Nephron (organoid): ENCODE data around the gene CAMK2D.

Source experiments
- H3K27ac Mint-ChIP-seq, 3 experiments: 2 replicates each; pipeline ENCODE4 v1.8.0; 2020; ENCODE audit warnings: mixed read lengths in 3 of 3, mild to moderate bottlenecking in 2 of 3, moderate library complexity in 1 of 3
- H3K27me3 Mint-ChIP-seq: 2 replicates; pipeline ENCODE4 v1.8.0; 2021; ENCODE audit warnings: low read depth, mild to moderate bottlenecking, moderate library complexity, mixed read lengths
- H3K36me3 Mint-ChIP-seq: 2 replicates; pipeline ENCODE4 v1.8.0; 2020; ENCODE audit warnings: low read depth, mixed read lengths
- H3K4me1 Mint-ChIP-seq: 2 replicates; pipeline ENCODE4 v1.8.0; 2020; ENCODE audit warnings: mixed read lengths
- H3K4me3 Mint-ChIP-seq, 3 experiments: 2 replicates each; pipeline ENCODE4 v1.8.0; 2020; ENCODE audit warnings: mild to moderate bottlenecking in 3 of 3, mixed read lengths in 3 of 3, moderate library complexity in 2 of 3
- H3K9me3 Mint-ChIP-seq: 2 replicates; pipeline ENCODE4 v1.8.0; 2020; ENCODE audit warnings: mixed read lengths
- CTCF ChIP-seq, 3 experiments: fragments of 200-600 bp; sonication (generic); IDR thresholded peaks; one replicate each; pipeline ENCODE4 v1.5.0; 2021; ENCODE audit warnings: antibody characterized with exemption in 3 of 3; ENCODE audit not compliant: unreplicated experiment in 3 of 3

The CAMK2D gene

DNA sequence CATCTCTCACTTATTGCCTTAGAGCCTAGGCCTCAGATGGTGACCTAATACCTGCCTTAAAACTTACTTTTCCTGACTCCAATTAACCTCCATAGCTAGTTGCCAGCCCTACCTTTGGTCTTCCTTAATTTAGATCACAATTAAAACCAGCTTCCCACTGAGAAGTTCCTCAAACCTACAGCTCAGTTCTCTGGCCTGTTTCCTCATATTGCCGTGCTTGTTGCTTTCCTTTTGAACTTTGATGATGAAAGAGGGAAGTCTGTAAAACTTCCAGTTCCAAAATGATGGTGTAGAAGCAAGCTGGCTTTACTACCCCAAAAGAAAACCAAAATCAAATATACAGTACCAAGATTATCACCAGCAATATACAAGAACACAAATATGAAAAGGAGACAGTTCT, 28.9 kb upstream of the CAMK2D start:
- TF ChIP-seq CTCF (IDR thresholded peaks at IDR 0.05; ENCODE audit: unreplicated experiment in 3 of 3) = no peak
- H3K4me3 Mint-ChIP-seq = no peak overlapping the region
- peaks cover 8% of the 10 kb centered on the region for H3K36me3 Mint-ChIP-seq
- H3K27ac Mint-ChIP-seq = no peak overlapping the region
- peaks cover 37% of the 10 kb centered on the region for H3K9me3 Mint-ChIP-seq
- H3K27me3 Mint-ChIP-seq = no peaks in the 10 kb centered on the region
- H3K4me1 Mint-ChIP-seq = no peaks in the 10 kb centered on the region

DNA sequence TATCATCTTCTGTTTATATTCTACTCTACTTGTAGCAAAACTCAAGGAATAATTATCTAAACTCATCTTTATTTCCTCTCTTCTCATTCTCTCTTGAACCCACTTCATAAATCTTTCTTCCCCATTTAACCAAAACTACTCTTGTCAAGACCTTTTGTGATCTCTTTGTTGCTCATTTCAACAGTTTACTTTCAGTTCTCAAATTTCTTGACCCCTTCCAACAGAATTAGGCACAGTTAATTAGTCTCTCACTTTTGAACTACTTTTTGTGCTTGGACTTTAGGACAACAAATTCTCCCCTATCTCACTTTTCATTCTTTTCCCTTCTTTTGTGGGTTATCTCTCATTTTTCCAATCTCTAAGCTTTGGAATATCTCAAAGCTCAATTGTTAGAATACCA, 27.4 kb upstream of the CAMK2D start:
- no peaks in the 10 kb centered on the region for H3K4me1 Mint-ChIP-seq
- H3K4me3 Mint-ChIP-seq = no peak overlapping the region
- peaks cover 26% of the 10 kb centered on the region for H3K9me3 Mint-ChIP-seq
- no peak for TF ChIP-seq CTCF (IDR thresholded peaks at IDR 0.05; ENCODE audit: unreplicated experiment in 3 of 3)
- H3K27me3 Mint-ChIP-seq = no peaks in the 10 kb centered on the region
- no peaks in the 10 kb centered on the region for H3K36me3 Mint-ChIP-seq
- H3K27ac Mint-ChIP-seq = no peak overlapping the region

- no peaks in the 10 kb centered on the region for H3K4me1 Mint-ChIP-seq
- no peaks in the 10 kb centered on the region for H3K36me3 Mint-ChIP-seq
- H3K27ac Mint-ChIP-seq = no peak overlapping the region
- no peaks in the 10 kb centered on the region for H3K27me3 Mint-ChIP-seq
- H3K4me3 Mint-ChIP-seq = no peak overlapping the region
- no peaks in the 10 kb centered on the region for H3K9me3 Mint-ChIP-seq
- no peak for TF ChIP-seq CTCF (IDR thresholded peaks at IDR 0.05; ENCODE audit: unreplicated experiment in 3 of 3)
Measured at GRCh38 chr4:113785781-113786180, 24.2 kb upstream of the CAMK2D start.

DNA sequence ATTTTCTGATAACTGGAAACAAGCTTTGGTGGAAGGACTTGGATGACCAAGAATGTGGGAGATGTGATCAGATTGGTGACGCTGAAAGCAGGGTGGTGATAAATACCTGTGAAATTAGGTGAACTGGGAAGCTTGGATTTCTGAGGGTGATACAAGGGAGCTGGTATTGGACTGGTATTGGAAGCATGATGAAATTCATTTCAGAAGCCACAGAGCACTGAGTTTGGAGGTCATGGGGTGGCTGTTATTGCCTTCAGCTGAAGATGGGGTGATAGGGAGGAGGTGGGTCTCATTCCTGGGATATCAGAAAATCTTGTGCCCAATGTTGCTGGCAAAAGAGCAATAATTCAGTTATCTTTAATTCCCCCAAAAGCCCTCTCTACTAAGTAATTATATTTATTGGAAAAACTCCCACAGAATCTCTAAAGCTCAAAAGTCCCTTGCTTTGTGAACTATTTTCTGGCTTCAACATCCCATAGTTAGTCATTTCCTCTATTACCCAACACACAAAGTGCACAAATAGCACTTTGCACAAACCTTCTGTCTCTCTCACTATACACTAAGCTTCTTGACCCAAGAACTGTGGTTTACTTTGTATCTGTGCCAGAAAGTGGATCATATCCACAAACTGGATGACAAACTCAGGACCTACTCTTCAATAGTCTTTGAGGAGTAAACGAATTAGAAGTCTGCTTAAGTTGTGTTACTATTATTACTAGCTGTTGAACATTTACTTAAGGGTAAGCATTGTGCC, 23.1 kb upstream of the CAMK2D start:
- Mint-ChIP-seq H3K27ac (no peak overlapping the region), H3K27me3 (no peaks in the 10 kb centered on the region)
- TF ChIP-seq CTCF (IDR thresholded peaks at IDR 0.05; ENCODE audit: unreplicated experiment in 3 of 3) = no peak

DNA sequence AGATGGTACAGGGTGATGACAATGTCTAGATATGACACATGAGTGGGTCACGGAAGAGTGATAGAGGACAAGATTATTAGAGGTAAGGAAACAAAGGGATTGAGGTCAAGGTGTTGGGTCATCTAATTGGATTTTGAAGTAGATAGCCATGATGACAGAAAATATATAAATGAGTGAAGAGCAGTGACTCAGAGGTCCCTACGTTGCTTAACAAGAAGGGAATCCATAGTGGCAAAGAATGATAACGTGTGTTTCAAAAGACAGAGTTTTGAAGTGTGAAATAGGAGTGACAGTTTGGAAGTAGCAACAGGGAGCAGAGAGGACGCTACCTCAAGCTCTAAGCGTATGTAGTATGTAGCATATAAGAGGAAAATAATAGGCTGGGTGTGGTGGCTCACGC, 22.2 kb upstream of the CAMK2D start:
- no peaks in the 10 kb centered on the region for H3K36me3 Mint-ChIP-seq
- no peaks in the 10 kb centered on the region for H3K4me1 Mint-ChIP-seq
- no peaks in the 10 kb centered on the region for H3K27me3 Mint-ChIP-seq
- no peaks in the 10 kb centered on the region for H3K9me3 Mint-ChIP-seq
- no peak overlapping the region for H3K4me3 Mint-ChIP-seq
- no peak overlapping the region for H3K27ac Mint-ChIP-seq
- TF ChIP-seq CTCF (IDR thresholded peaks at IDR 0.05; ENCODE audit: unreplicated experiment in 3 of 3) = no peak

More for the DNA sequence above, 23.1 kb upstream of the CAMK2D start:
- H3K4me1 Mint-ChIP-seq = no peaks in the 10 kb centered on the region
- H3K9me3 Mint-ChIP-seq = no peaks in the 10 kb centered on the region
- H3K36me3 Mint-ChIP-seq = no peaks in the 10 kb centered on the region
- no peak overlapping the region for H3K4me3 Mint-ChIP-seq

- no peak for TF ChIP-seq CTCF (IDR thresholded peaks at IDR 0.05; ENCODE audit: unreplicated experiment in 3 of 3)
- no peaks in the 10 kb centered on the region for H3K27me3 Mint-ChIP-seq
- H3K27ac Mint-ChIP-seq = no peak overlapping the region
- no peaks in the 10 kb centered on the region for H3K9me3 Mint-ChIP-seq
- no peak overlapping the region for H3K4me3 Mint-ChIP-seq
- no peaks in the 10 kb centered on the region for H3K4me1 Mint-ChIP-seq
- no peaks in the 10 kb centered on the region for H3K36me3 Mint-ChIP-seq
Measured at GRCh38 chr4:113783289-113783688, 21.8 kb upstream of the CAMK2D start.
